ENCODE data around the gene DCDC2B.

Gene DCDC2B

DNA sequence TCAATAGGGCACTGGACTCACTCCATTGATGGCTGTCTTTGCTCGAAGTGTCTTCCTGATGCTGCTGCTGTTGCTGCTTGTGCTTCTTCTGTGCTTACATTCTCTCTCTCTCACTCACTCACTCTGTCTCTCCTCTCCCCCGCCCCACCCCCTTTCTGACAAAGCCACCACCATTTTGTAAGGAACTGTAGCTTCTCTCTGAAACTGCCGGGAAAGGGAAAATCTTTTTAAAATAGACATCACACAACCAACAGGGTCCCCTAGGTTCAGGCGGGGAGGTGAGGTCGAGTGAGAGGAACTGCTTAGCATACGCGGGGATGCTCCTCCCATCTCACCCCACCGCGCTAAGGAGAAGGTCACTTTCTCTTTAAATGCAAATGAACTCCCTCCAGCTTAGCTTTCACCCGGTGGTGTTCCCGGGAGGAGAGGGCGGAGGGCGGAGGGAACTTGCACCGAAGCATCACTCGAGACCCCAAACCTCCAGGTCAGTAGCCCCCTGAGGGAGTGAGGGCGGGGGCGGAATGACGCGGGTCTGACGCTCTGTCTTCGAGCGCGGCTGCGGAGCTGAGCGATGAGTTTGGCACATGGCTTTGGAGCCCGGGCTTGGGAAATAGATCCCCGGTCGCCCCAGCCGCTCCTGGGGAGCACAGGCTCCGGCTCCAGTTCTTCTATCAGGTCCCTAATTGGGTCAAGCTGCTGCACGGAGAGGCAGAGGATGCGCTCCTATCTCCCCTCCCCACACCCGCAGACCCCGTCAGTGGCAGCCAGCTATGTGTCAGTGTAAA is 8.5 kb upstream of the DCDC2B start, which contains the start of gene CCDC28B:
Gene CCDC28B, plus strand, starts transcription at position 370 of the 785 bp plus-strand sequence. CDS start 1,341 bp downstream, outside the sequence.
- Histone ChIP-seq H3K4me1 (peaks cover 3 to 37% (median 28%) of the 10 kb centered on the region in 4 donors), H3K36me3 (peaks cover 12 to 32% (median 15%) of the 10 kb centered on the region in 3 donors), H3K9me3 (no peaks in the 10 kb centered on the region), H3K27ac (peak within 1 kb of the TSS; percentile 71 to 73), H3K27me3 (no peaks in the 10 kb centered on the region), H3K4me3 (peak within 1 kb of the TSS; percentile 58 to 70)
- DNase-seq, result peak; percentile 62 to 87
- intact Hi-C loops (cut with DNase I; ENCODE audit: low total_unique reads), result loop anchor here (5.0 kb wide), 1 partner anchor 152 kb away; no protein-coding TSS in a partner anchor
- TF ChIP-seq, protein P1, sequence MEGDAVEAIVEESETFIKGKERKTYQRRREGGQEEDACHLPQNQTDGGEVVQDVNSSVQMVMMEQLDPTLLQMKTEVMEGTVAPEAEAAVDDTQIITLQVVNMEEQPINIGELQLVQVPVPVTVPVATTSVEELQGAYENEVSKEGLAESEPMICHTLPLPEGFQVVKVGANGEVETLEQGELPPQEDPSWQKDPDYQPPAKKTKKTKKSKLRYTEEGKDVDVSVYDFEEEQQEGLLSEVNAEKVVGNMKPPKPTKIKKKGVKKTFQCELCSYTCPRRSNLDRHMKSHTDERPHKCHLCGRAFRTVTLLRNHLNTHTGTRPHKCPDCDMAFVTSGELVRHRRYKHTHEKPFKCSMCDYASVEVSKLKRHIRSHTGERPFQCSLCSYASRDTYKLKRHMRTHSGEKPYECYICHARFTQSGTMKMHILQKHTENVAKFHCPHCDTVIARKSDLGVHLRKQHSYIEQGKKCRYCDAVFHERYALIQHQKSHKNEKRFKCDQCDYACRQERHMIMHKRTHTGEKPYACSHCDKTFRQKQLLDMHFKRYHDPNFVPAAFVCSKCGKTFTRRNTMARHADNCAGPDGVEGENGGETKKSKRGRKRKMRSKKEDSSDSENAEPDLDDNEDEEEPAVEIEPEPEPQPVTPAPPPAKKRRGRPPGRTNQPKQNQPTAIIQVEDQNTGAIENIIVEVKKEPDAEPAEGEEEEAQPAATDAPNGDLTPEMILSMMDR (IDR thresholded peaks at IDR 0.05), result no peak

DNA sequence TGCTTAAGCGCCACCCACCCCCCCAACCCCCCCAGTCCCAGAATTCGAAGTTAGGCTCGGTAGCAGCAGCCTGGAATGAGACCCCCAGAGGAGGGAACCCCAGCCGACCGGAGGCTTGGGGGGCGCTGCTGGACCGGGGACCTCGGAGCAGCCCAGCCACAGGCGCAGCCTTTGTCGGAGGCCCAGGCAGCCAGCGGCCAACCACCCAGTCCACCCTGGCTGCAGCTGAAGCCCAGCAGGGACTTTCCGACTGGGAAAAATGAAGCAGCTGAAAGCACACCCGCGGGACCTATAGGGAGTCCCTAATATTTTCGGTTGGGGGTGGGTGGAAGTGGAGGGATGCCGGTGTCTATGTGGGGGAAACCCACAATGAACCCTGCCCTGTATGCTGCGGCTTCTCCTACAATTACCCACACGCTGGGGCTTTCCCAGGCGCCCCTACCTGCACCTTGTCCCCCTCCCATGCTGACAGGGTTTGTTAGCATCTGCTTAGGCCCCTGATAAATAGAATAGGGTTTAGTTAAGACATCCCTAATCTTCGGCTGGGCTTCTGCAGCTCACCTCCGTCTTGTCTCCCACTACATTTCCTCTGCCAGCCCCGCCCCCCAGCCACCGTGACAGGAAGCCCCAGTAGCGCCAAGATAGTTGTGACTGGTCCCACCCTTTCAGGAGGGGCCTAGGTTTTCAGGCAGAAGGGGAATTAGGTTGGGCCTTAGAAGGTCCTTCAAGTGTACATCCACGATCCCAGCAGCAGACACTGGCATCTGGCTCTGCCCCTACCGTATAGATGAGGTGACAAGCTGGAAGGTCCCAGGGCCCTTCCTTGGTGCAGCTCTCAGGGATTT is 7.7 kb upstream of the DCDC2B start:
- intact Hi-C loops (cut with DNase I; ENCODE audit: low total_unique reads), result loop anchor here (5.0 kb wide), 1 partner anchor 151 kb away; no protein-coding TSS in a partner anchor
- Histone ChIP-seq H3K4me3 (peak overlapping the region; percentile 58 to 70), H3K27ac (peak overlapping the region; percentile 71 to 73), H3K27me3 (no peaks in the 10 kb centered on the region), H3K9me3 (no peaks in the 10 kb centered on the region), H3K36me3 (peaks cover 4 to 24% (median 9%) of the 10 kb centered on the region in 3 donors), H3K4me1 (peaks cover 3 to 42% (median 34%) of the 10 kb centered on the region in 4 donors)
- DNase-seq, result peak; percentile 78 to 84
- TF ChIP-seq, protein P1 (IDR thresholded peaks at IDR 0.05), result no peak

DNA sequence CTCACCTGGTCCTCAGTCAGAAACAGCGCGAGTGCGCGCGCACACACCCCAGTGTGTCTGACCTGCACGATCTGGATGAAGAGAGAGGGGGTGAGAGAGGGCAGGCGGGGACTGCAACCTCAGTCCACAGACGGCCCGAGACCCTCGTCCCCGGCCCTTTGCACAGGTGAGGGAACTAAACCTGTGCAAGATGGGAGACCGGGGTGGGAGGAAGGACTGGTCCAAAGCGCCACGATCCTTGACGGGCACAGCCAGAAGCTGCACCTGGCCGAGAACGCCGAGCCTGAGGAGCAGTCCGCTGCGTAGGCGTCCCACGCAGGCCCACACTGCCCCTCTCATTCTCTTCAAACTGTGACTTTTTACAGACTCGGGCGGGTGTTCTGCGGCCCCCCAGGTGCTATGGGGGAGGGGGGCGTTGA is 3.9 kb upstream of the DCDC2B start:
- H3K4me1 ChIP-seq, result peaks cover 0 to 35% (median 25%) of the 10 kb centered on the region in 4 donors
- peak overlapping the region; percentile 52 to 71 for H3K4me3 ChIP-seq
- H3K9me3 ChIP-seq, result no peaks in the 10 kb centered on the region
- no peaks in the 10 kb centered on the region for H3K27me3 ChIP-seq
- TF ChIP-seq, protein P1 (IDR thresholded peaks at IDR 0.05), result no peak
- peak overlapping the region; percentile 53 to 60 for H3K27ac ChIP-seq
- no peak for DNase-seq
- intact Hi-C loops (cut with DNase I; ENCODE audit: low total_unique reads), result loop anchor here (5.0 kb wide), 2 partner anchors 37 to 147 kb away; no protein-coding TSS in a partner anchor
- H3K36me3 ChIP-seq, result no peaks in the 10 kb centered on the region

DNA sequence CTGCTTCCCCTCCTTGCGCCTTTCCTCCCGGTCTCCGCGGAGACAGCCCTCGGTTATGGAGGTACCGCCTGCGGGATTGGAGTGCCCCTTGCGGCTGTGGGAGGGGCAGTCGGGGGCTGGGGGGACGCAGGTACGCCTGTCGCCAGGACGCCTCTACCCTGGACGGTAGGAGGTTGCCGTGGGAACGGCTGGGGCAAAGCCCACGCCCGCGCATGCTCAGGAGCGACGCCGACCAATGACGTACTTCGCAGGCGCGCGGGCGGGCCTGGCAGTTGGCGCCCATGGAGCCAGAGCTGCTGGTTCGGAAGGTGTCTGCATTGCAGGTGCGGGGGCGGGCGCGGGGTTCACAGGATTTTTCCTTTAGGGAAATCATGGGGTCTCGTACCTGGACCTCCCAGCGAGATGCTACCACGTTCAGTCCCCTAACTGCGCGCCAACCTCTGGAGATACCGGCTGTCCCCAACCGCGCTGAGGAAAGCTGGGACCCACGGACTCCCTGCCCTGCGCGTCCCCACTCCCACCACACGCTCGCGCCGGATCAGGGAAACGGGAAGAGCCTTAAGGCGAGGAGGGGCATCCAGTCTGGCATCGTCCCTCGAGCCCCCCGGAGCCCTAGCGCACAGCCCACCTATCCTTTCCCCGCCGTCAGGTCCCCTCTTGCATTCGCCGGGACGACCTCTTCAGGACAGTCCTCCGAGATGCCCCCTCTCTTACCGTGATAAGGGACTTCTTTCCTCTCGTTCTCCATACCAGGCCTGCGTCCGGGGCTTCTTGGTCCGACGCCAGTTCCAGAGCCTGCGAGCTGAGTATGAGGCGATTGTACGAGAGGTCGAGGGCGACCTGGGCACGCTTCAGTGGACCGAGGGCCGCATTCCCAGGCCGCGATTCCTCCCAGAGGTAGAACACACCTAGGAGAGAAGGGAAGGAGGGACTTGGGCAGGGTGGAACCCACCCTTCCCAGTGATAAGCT is 3.2 kb upstream of the DCDC2B start, which contains the start of gene IQCC:
Gene IQCC, plus strand, starts transcription at position 271 of the 970 bp plus-strand sequence. Its CDS starts 11 bp downstream, at position 282.
- peaks cover 0 to 33% (median 22%) of the 10 kb centered on the region in 4 donors for H3K4me1 ChIP-seq
- peak; percentile 78 to 91 for DNase-seq
- TF ChIP-seq, protein P1 (IDR thresholded peaks at IDR 0.05), result no peak
- peak within 1 kb of the TSS; percentile 52 to 71 for H3K4me3 ChIP-seq
- intact Hi-C loops (cut with DNase I; ENCODE audit: low total_unique reads), result loop anchor here (5.0 kb wide), 1 partner anchor 37 kb away; no protein-coding TSS in a partner anchor
- H3K36me3 ChIP-seq, result no peaks in the 10 kb centered on the region
- no peaks in the 10 kb centered on the region for H3K27me3 ChIP-seq
- peak within 1 kb of the TSS; percentile 53 to 60 for H3K27ac ChIP-seq
- H3K9me3 ChIP-seq, result no peaks in the 10 kb centered on the region

Data from tibial artery (tissue), 4 donors.